Testis (tissue), 2 donors: Measurements from ENCODE around the gene L3MBTL4.

Experiments
- CTCF ChIP-seq, 3 experiments: fragments of 450-650 bp in 2 of 3; fragments of 200-600 bp in 1 of 3; sonication (generic) in 1 of 3; IDR thresholded peaks; one replicate each; pipeline ENCODE4 v1.5.1; 2016 to 2019; ENCODE audit warnings: antibody characterized with exemption in 3 of 3, mild to moderate bottlenecking in 2 of 3, moderate library complexity in 1 of 3
- POLR2A ChIP-seq: fragments of 450-650 bp; IDR thresholded peaks from one replicate; pipeline ENCODE4 v1.6.1; 2017; ENCODE audit warnings: antibody characterized with exemption, mild to moderate bottlenecking, moderate library complexity

GRCh38 chr18:6106091-6106685 lies 308.5 kb downstream of the L3MBTL4 start:
- TF ChIP-seq CTCF (IDR thresholded peaks at IDR 0.05) (no peak), POLR2A (no peak)
